ENCODE measurements around the gene PARD3.

DNA sequence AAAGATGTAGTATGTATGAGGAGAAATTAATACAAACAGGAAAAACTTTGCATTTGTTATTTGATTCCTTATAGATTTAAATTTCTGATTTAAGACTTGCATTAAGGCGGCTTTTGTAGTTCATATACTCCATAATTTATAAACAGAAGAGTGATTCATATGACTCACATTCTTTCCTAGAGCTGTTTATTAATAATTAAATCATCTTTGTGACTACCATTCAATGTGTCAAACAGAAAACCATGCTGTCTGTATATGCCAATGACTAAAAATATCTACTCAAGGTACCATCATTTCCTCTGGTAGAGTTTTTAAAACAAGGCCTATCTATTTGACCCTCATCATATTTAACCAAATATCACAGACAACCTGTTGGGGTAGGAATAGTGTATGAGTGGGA is 501.7 kb downstream of the PARD3 start:
- no peak for TF ChIP-seq POLR2A (IDR thresholded peaks at IDR 0.05)
- TF ChIP-seq, protein P1, sequence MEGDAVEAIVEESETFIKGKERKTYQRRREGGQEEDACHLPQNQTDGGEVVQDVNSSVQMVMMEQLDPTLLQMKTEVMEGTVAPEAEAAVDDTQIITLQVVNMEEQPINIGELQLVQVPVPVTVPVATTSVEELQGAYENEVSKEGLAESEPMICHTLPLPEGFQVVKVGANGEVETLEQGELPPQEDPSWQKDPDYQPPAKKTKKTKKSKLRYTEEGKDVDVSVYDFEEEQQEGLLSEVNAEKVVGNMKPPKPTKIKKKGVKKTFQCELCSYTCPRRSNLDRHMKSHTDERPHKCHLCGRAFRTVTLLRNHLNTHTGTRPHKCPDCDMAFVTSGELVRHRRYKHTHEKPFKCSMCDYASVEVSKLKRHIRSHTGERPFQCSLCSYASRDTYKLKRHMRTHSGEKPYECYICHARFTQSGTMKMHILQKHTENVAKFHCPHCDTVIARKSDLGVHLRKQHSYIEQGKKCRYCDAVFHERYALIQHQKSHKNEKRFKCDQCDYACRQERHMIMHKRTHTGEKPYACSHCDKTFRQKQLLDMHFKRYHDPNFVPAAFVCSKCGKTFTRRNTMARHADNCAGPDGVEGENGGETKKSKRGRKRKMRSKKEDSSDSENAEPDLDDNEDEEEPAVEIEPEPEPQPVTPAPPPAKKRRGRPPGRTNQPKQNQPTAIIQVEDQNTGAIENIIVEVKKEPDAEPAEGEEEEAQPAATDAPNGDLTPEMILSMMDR (IDR thresholded peaks at IDR 0.05) = no peak
